Measurements from ENCODE around the gene DNLZ. TPM values are rescaled to one million over a fixed set of nuclear protein-coding genes. Genes with fewer than 3 reads are reported as not detected.

Gene DNLZ
- total and polyA plus RNA-seq, 2 donors = 4.2 to 14.9 TPM

GRCh38 chr9:136337416-136338395 lies 25.8 kb downstream of the DNLZ start:
- 85% methylated on average over 43 of the region's 43 CpGs for WGBS
- no peaks in the 10 kb centered on the region for H3K36me3 ChIP-seq (ENCODE audit: insufficient read depth)
- H3K27ac ChIP-seq (ENCODE audit: low read depth) = no peak overlapping the region
- H3K4me1 ChIP-seq (ENCODE audit: insufficient read depth) = no peaks in the 10 kb centered on the region
- no peak for DNase-seq (ENCODE audit: extremely low spot score)
- H3K4me3 ChIP-seq (ENCODE audit: low read depth, low read length) = no peak overlapping the region

GRCh38 chr9:136336881-136337280 lies 26.7 kb downstream of the DNLZ start:
- Histone ChIP-seq H3K4me1 (ENCODE audit: insufficient read depth) (no peaks in the 10 kb centered on the region), H3K4me3 (ENCODE audit: low read depth, low read length) (no peak overlapping the region), H3K27ac (ENCODE audit: low read depth) (no peak overlapping the region), H3K36me3 (ENCODE audit: insufficient read depth) (no peaks in the 10 kb centered on the region)
- no peak for DNase-seq (ENCODE audit: extremely low spot score)
- 91% methylated on average over 23 of the region's 23 CpGs for WGBS

DNA sequence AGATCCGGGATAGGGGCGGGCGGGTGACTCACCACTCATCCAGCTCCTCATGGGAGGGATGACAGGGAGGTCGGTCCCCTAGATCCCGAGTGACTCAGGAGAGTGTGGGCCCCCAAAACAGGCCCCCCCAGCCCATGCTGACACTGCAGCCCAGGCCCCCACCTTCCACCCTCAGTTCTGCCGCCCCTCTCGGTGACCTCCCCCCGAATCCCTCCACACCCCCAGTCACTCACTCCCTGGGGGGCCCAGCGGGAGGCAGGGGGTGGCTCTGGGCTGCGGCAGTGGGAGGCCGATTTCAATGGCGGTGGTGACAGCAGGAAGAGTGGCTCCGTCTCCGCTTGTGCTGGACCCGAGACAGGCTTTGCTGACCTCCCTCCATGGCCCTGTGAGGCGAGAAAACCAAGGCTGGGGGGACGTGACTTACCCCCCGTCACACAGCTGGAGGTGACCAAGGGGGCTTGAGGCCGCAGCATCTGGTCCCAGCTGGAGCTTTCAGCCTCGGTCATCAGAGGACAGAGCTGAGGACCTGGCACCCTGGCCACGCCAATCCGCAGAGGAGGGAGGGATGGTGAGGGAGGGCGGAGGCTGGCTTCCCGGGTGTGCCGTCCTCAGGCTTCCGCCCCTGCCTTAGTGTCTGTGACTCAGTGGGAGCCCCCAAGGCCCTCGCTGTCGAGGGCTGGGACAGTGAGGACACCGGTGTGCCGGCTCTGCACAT lies 27.2 kb downstream of the DNLZ start:
- Histone ChIP-seq H3K27ac (ENCODE audit: low read depth) (no peak overlapping the region), H3K4me1 (ENCODE audit: insufficient read depth) (no peaks in the 10 kb centered on the region), H3K4me3 (ENCODE audit: low read depth, low read length) (no peak overlapping the region), H3K36me3 (ENCODE audit: insufficient read depth) (no peaks in the 10 kb centered on the region)
- 81% methylated on average over 30 of the region's 30 CpGs for WGBS
- no peak for DNase-seq (ENCODE audit: extremely low spot score)

DNA sequence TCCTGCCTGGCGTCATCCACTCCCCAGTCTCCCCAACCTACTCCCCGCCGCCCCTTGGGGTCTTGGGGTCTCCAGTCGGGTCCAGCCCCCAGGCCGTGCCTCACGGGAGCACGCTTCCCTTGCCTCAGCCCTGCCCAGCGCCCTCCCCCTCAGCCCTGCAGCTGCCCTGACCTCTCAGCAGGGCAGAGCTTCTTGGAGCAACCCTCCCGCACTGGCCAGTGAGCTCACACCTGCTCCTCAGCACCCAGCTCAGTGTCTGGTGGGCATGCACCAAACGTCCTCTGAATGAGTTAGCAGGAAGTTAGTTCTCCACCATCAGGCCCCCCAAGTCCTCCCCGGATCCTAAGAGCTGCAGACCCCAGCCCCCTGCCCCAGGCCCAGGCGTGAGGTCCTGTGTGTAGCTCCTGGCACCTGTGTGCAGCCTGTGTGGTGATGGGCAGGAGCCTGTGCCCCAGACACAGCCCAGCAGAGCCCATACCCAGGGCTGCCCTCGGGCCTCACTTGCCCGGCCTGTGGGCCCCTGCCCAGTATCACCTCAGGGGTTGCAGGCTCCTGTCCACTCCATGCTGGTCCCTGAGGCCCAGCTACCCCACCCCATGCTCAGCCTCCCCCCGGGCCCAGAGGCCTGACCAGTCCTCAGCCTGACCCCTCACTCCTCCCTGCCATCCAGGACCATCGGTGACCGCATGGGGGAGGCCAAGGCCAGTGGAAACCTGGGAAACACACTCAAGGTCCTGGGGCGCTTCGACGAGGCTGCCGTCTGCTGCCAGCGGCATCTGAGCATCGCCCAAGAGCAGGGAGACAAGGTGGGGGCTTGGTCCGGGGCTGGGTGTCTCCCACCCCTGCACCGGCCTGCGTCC lies 28.0 kb downstream of the DNLZ start:
- Histone ChIP-seq H3K27ac (ENCODE audit: low read depth) (no peak overlapping the region), H3K4me3 (ENCODE audit: low read depth, low read length) (no peak overlapping the region), H3K36me3 (ENCODE audit: insufficient read depth) (no peaks in the 10 kb centered on the region), H3K4me1 (ENCODE audit: insufficient read depth) (no peaks in the 10 kb centered on the region)
- DNase-seq (ENCODE audit: extremely low spot score) = no peak
- whole genome bisulfite sequencing = 85% methylated on average over 26 of the region's 26 CpGs

- Histone ChIP-seq H3K4me1 (ENCODE audit: insufficient read depth) (no peaks in the 10 kb centered on the region), H3K27ac (ENCODE audit: low read depth) (no peak overlapping the region), H3K4me3 (ENCODE audit: low read depth, low read length) (no peak overlapping the region), H3K36me3 (ENCODE audit: insufficient read depth) (no peaks in the 10 kb centered on the region)
- DNase-seq (ENCODE audit: extremely low spot score) = no peak
- WGBS = 94% methylated on average over 21 of the region's 21 CpGs
Measured at GRCh38 chr9:136334541-136334940, 29.0 kb downstream of the DNLZ start.

DNA sequence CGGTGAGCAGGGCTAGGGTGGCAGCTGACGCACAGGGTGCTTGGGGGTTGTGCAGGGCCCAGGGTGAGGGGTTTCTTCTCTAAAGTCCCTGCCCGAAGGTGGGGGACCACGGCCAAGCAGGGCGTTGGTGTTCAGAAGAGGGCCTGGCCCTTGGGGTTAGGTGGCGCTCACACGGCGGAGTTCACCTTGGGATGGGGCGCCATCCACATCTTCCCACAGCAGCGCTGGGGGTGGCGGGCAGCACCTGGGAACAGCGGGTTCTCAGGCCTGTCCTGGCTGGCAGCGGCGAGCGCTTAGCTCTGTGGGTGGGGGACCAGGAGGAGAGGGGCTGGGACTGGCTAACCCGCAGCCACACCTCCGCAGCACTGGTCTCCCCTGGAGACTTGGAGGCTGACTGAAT lies 30.1 kb downstream of the DNLZ start:
- DNase-seq (ENCODE audit: extremely low spot score) = no peak
- WGBS = 93% methylated on average over 17 of the region's 17 CpGs
- no peak overlapping the region for H3K4me3 ChIP-seq (ENCODE audit: low read depth, low read length)
- no peaks in the 10 kb centered on the region for H3K36me3 ChIP-seq (ENCODE audit: insufficient read depth)
- H3K27ac ChIP-seq (ENCODE audit: low read depth) = no peak overlapping the region
- no peaks in the 10 kb centered on the region for H3K4me1 ChIP-seq (ENCODE audit: insufficient read depth)

DNA sequence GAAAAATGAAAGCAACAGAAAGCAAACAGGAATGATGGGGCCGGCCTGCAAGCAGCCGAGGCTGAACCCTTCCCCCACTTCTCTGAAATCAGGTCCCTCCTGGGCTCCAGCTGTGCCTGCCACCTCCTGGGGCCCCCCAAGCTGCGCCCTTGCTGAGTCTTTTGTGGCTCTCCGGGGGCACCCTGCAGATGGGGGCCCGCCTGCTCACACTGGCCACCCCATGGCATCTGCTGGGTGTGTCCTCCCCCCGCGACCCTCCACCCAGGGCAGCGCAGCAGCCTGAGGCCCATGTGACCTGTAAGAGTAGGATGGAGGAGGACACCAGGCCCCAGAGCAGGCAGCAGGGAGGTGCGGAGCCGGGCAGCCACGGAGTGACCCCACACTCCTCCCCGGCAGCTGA lies 30.5 kb downstream of the DNLZ start:
- Histone ChIP-seq H3K36me3 (ENCODE audit: insufficient read depth) (no peaks in the 10 kb centered on the region), H3K4me3 (ENCODE audit: low read depth, low read length) (no peak overlapping the region), H3K4me1 (ENCODE audit: insufficient read depth) (no peaks in the 10 kb centered on the region), H3K27ac (ENCODE audit: low read depth) (no peak overlapping the region)
- 92% methylated on average over 12 of the region's 12 CpGs for WGBS
- DNase-seq (ENCODE audit: extremely low spot score) = no peak

GRCh38 chr9:136332482-136332983 lies 31.0 kb downstream of the DNLZ start:
- H3K36me3 ChIP-seq (ENCODE audit: insufficient read depth) = no peaks in the 10 kb centered on the region
- no peak overlapping the region for H3K4me3 ChIP-seq (ENCODE audit: low read depth, low read length)
- DNase-seq (ENCODE audit: extremely low spot score) = no peak
- H3K4me1 ChIP-seq (ENCODE audit: insufficient read depth) = no peaks in the 10 kb centered on the region
- H3K27ac ChIP-seq (ENCODE audit: low read depth) = no peak overlapping the region
- WGBS = 81% methylated on average over 11 of the region's 11 CpGs

DNA sequence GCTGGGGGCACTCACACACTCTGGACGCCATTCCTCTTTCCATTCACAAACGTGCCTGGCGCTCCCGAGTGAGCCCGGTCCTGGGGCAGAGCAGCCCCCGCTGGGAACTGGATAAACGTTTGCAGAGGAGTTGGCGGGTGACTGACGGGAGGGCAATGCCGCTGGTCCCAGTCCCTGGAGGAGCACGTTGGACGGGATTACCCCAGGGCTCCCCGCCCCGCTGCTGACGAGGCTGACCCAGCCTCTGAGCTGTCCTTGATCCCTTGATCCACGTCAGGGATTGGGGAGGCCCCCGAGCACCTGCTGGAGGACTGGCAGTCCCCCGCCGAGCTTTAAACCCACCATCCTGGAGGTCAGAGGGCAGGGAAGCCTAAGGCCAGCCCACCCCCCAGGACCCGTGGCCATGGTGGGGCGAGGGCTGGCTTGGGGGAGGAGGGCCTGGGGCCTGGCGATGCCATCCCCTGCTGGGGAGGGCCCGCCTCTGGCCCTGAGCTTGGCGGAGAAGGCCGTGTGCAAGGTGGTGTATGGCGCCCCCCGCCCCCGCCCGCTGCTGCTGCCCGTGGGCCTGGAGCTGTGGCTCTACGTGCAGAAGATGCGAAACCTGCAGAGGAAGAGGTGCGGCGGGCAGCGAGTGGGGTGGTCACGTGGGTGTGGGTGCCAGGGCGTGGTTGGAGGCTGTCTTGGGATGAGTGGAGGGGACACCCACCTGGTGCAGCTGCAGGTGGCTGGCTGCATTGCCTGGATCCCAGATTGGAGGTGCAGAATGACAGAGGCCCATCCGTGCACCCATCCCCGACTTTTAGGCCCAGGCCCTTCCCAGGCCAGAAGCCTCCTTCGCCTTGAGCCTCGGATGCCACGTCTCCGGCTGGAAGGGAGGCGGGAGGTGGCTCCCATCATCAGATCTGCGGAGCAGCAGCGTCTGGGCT lies 31.7 kb downstream of the DNLZ start:
- Histone ChIP-seq H3K4me1 (ENCODE audit: insufficient read depth) (no peaks in the 10 kb centered on the region), H3K36me3 (ENCODE audit: insufficient read depth) (no peaks in the 10 kb centered on the region), H3K4me3 (ENCODE audit: low read depth, low read length) (no peak overlapping the region), H3K27ac (ENCODE audit: low read depth) (no peak overlapping the region)
- no peak for DNase-seq (ENCODE audit: extremely low spot score)
- 84% methylated on average over 46 of the region's 46 CpGs for WGBS

GRCh38 chr9:136331030-136331429 lies 32.5 kb downstream of the DNLZ start:
- H3K27ac ChIP-seq (ENCODE audit: low read depth) = no peak overlapping the region
- WGBS = 85% methylated on average over 15 of the region's 15 CpGs
- H3K36me3 ChIP-seq (ENCODE audit: insufficient read depth) = no peaks in the 10 kb centered on the region
- H3K4me1 ChIP-seq (ENCODE audit: insufficient read depth) = no peaks in the 10 kb centered on the region
- no peak for DNase-seq (ENCODE audit: extremely low spot score)
- H3K4me3 ChIP-seq (ENCODE audit: low read depth, low read length) = no peak overlapping the region

DNA sequence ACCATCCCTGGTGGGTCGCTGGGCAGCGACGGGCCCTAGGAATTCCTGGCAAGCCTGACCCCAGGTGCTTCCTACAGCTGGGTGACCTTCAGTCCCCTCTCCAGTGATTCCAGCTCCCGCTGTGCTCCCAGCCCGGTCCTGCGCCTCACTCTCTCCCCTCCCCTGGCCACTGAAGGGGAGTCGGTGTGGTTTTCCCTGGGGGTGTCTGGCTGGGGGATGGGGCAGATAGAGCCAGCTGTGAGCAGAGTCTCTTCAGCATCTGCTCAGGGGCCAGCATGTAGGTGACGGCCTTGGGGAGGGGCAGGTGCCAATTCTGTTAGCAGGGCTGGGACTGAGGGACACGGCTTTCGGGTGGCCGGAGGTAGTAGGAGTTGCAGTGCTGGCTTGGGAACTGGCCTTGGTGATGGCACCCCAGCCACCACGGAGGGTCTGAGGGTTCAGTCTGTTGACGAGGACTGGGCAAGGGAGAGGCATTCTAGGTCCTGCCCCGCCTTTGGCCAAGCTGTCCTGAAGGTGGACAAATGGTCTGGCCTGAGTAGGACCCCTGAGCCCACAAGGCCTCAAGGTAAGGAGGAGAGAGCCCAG lies 33.0 kb downstream of the DNLZ start:
- 89% methylated on average over 14 of the region's 14 CpGs for WGBS
- no peak for DNase-seq (ENCODE audit: extremely low spot score)

More for the DNA sequence above, 33.0 kb downstream of the DNLZ start:
- Histone ChIP-seq H3K4me1 (ENCODE audit: insufficient read depth) (no peaks in the 10 kb centered on the region), H3K36me3 (ENCODE audit: insufficient read depth) (no peaks in the 10 kb centered on the region), H3K4me3 (ENCODE audit: low read depth, low read length) (no peak overlapping the region), H3K27ac (ENCODE audit: low read depth) (no peak overlapping the region)

Measured in urinary bladder (tissue), 4 donors.